GM21619 (cell line): Measurements from ENCODE around the gene PSMC4.

Experiments used
- ATAC-seq: cut with Tn5 transposase; IDR thresholded peaks from one replicate; pipeline ENCODE4 v1.9.1; 2021; ENCODE audit not compliant: unreplicated experiment

PSMC4 gene

DNA sequence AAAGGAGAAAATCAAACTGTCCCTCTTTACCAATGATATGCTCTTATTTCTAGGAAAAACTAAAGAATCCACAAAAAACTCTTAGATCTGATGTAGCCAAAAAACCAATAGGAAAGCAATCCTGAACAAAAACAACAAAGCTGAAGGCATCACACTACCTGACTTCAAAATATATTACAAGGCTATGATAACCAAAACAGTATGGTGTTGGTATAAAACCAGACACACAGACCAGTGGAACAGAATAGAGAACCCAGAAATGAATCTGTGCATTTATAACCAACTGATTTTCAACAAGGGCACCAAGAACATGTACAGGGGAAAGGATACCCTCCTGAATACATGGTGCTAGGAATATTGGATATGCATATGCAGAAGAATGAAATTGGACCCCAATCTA lies 16.2 kb downstream of the PSMC4 start:
- no peak for ATAC-seq

DNA sequence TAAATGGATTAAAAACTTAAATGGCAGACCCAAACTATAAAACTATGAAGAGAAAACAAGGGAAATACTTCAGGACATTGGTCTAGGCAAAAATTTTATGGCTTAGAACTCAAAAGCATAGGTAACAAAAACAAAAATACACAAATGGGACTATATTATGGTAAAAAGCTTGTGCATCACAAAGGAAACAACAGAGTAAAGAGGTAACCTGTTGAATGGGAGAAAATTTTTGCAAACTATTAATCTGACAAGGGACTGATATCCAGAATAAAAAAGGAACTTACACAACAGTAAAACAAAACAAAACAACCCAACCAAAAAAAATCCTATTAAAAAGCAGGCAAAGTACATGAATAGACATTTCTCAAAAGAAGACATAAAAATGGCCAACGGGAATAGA lies 16.6 kb downstream of the PSMC4 start:
- no peak for ATAC-seq

- ATAC-seq = no peak
Observed at GRCh38 chr19:39993605-39994004, 22.6 kb downstream of the PSMC4 start.

- no peak for ATAC-seq
Observed at GRCh38 chr19:39994361-39994760, 23.4 kb downstream of the PSMC4 start.

DNA sequence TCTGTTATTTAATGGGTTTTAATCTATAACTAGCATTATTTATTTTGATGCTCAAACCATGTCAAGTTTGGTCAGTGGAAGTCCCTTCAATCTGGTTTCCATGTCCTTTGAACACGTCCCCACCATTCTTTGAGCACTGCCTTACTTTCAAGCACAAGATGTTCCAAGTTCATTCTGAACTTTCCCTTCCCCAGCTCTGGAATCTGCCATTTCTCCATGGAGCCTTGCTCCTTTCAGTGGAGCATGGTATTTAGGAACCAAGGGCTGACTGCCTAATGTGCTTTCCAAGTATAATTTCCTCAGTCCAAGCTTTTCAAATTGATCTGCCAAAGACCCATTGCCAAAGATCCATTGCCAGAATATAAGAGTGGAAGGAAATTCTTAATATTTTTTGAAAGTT lies 24.8 kb downstream of the PSMC4 start:
- no peak for ATAC-seq

- ATAC-seq = peak; percentile 22
Observed at GRCh38 chr19:39996218-39996810, 25.3 kb downstream of the PSMC4 start.

- peak; percentile 79 for ATAC-seq
Observed at GRCh38 chr19:39996811-39997637, 26.1 kb downstream of the PSMC4 start, which contains the start of gene ZNF546. ZNF546 (plus strand) TSS chr19:39997060; CDS start chr19:39998327, 1,267 bp downstream.

GRCh38 chr19:39997638-39998216 lies 26.8 kb downstream of the PSMC4 start:
- peak; percentile 13 for ATAC-seq

DNA sequence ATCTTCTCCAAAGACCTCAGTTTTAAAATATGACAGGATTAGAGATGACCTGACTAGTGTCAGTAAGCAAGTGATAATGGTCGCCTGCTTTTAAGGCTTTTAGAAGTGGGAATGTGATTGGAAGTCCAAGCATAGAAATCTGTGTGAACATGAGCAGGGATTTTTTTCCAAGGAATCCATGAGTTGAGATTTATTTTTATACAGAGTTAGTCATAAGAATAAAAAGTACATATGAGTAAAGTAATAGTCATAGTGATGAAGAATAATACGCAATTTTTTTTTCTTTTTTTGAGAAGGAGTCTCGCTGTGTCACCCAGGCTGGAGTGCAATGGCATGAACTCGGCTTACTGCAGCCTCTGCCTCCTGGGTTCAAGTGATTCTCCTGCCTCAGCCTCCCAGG lies 27.5 kb downstream of the PSMC4 start:
- ATAC-seq = no peak

GRCh38 chr19:40005691-40006272 lies 34.8 kb downstream of the PSMC4 start:
- no peak for ATAC-seq

DNA sequence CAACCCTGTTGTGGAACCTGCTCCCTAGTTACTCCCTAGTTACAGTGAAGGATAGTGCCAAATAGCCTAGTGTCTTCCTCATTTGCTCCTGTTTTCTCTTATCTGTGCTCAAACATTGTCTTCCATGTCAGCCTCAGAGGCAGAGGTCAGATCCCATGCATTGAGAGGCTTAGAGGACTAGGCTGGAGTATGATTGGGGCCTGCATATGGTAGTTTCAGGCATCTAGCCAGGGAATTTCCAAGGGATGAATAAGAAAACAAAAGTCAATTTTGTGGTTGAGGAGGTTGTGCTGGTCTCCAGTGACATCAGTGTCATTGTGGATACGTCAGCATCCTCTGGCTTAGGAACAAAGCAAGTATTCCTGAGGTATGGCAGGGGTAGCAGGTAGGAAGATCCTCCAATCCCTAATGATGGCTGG lies 35.3 kb downstream of the PSMC4 start:
- ATAC-seq = no peak

GRCh38 chr19:40009674-40010073 lies 38.7 kb downstream of the PSMC4 start:
- ATAC-seq = no peak

GRCh38 chr19:40013991-40014390 lies 43.0 kb downstream of the PSMC4 start:
- ATAC-seq = no peak

GRCh38 chr19:40023969-40024368 lies 53.0 kb downstream of the PSMC4 start:
- no peak for ATAC-seq

- ATAC-seq = no peak
Observed at GRCh38 chr19:40025938-40026596, 55.1 kb downstream of the PSMC4 start.

GRCh38 chr19:40026597-40026970 lies 55.6 kb downstream of the PSMC4 start:
- ATAC-seq = no peak
